Adrenal gland (tissue), 5 donors: Measurements from ENCODE around the gene ENTPD5.

Experiments used
- CTCF ChIP-seq, 6 experiments: fragments of 450-650 bp in 4 of 6; fragments of 200-600 bp in 2 of 6; sonication (generic) in 1 of 6; IDR thresholded peaks; 1 replicate in 5 of 6; 2 replicates in 1 of 6; pipeline versions ENCODE4 v1.5.1 to v1.8.0; 2016 to 2021; ENCODE audit warnings: antibody characterized with exemption in 6 of 6, mild to moderate bottlenecking in 2 of 6, moderate library complexity in 1 of 6
- POLR2A ChIP-seq, 2 donors: fragments of 450-650 bp; IDR thresholded peaks; one replicate each; pipeline ENCODE4 v1.6.1; 2017; ENCODE audit warnings: antibody characterized with exemption in 2 of 2, mild to moderate bottlenecking in 2 of 2, moderate library complexity in 1 of 2
- donor health status: DM: no; HTN: no; CAD: no.

GRCh38 chr14:74015963-74016362, 3.1 kb downstream of the ENTPD5 start:
- TF ChIP-seq CTCF (IDR thresholded peaks at IDR 0.05) (no peak), POLR2A (IDR thresholded peaks at IDR 0.05) (no peak)
